Epithelial cell of proximal tubule (primary cell): ENCODE results near the gene CPB2. TPM values are rescaled to one million over a fixed set of nuclear protein-coding genes. Genes with fewer than 3 reads are reported as not detected.

ENCODE experiments used
- DNase-seq: peaks from one replicate; pipeline ENCODE4 v3.0.0-alpha.2; 2011; ENCODE audit warnings: low read depth
- H3K4me3 ChIP-seq: 2 replicates; pipeline ENCODE4 v1.5.1; 2011; ENCODE audit warnings: low read depth, mild to moderate bottlenecking, low read length
- total RNA-seq: library from RNA; depleted of rRNA; stranded (reverse); fragments of >200 nt; gene quantifications from 2 replicates; pipeline ENCODE4 v1.2.3, GENCODE V29; 2015
- TF ChIP-seq, protein P1 (sequence below): conservative IDR thresholded peaks from 2 replicates; pipeline ENCODE4 v1.5.1; 2012; ENCODE audit warnings: low read depth, mild to moderate bottlenecking, low read length

Gene CPB2
- total RNA-seq, 1 donor from 2014 or later: not detected

DNA sequence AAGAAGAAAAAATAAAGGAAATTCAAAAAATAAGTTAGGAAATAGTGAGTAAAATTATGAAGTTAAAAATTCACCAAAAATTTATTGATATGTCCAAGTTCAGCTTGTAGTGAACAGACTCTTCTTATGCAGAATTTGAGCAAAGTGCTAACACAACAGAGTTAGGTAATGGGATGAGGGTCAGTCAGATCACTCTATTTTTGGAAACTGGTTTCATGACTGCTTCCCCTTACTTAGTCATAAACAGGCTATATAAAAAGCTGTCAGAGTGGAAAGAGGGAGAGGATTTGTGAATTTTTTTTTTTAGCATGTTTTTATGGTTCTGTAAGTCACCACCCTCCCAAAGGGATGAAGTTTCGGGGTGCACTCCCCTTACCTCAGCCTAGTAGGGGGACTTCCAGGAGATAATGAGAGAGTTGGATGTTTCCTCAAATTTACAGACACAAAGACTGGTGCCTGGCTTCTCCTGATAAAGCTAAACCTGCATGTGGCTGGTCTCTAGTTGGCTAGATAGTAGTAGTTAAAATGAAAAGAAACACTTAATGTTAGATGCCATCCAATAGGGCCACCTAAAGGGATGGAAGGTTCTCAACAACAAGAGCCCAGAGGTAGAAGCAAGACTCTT lies 4.5 kb downstream of the CPB2 start:
- no peak overlapping the region for H3K4me3 ChIP-seq
- TF ChIP-seq, protein P1, sequence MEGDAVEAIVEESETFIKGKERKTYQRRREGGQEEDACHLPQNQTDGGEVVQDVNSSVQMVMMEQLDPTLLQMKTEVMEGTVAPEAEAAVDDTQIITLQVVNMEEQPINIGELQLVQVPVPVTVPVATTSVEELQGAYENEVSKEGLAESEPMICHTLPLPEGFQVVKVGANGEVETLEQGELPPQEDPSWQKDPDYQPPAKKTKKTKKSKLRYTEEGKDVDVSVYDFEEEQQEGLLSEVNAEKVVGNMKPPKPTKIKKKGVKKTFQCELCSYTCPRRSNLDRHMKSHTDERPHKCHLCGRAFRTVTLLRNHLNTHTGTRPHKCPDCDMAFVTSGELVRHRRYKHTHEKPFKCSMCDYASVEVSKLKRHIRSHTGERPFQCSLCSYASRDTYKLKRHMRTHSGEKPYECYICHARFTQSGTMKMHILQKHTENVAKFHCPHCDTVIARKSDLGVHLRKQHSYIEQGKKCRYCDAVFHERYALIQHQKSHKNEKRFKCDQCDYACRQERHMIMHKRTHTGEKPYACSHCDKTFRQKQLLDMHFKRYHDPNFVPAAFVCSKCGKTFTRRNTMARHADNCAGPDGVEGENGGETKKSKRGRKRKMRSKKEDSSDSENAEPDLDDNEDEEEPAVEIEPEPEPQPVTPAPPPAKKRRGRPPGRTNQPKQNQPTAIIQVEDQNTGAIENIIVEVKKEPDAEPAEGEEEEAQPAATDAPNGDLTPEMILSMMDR: no peak
- no peak for DNase-seq

DNA sequence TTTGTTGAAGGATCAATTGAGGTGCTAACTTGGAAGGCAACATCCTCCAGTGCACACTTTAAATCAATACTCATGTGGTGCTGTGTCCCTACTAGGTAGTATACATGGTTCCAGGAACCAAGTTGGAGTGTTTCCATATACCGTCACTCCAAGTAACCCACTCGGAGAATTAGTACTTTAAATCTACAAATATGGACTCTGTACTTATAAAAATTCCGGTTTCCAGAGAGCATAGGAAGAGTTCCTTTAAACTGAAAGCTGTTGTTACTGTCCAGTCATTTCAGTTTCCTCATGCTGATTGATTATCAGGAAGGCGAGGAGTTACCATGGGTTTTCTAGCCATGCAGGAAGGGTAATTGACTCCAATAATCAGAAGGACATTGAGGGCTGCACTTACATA lies 7.2 kb downstream of the CPB2 start:
- H3K4me3 ChIP-seq: no peak overlapping the region
- DNase-seq: no peak
- TF ChIP-seq, protein P1: no peak

GRCh38 chr13:46097015-46097414 lies 7.8 kb downstream of the CPB2 start:
- TF ChIP-seq, protein P1: no peak
- H3K4me3 ChIP-seq: no peak overlapping the region
- DNase-seq: no peak

DNA sequence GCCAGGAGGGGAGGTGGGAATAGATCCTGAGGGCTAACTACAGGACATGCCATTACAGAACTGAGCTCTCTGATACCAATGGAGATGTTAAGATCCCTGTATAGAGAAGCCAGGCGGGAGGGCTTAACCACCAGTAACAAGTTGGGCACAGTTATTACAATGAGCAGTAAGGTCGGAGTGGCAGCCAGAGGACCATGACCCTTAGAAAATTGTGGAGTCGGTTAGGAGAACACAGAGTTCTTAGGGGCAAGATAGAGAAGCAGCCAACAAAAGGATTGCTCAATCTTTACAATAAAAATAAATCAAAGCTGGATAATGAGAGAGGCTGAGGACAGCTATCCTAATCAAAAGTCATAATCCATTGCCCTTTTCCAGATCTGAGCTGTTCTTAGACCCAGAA lies 10.4 kb downstream of the CPB2 start:
- TF ChIP-seq, protein P1: no peak
- H3K4me3 ChIP-seq: no peak overlapping the region
- no peak for DNase-seq

- no peak for DNase-seq
- TF ChIP-seq, protein P1: no peak
- H3K4me3 ChIP-seq: no peak overlapping the region
Measured at GRCh38 chr13:46088821-46089562, 15.8 kb downstream of the CPB2 start.

GRCh38 chr13:46087481-46087880 lies 17.4 kb downstream of the CPB2 start:
- no peak overlapping the region for H3K4me3 ChIP-seq
- no peak for DNase-seq
- TF ChIP-seq, protein P1: no peak

DNA sequence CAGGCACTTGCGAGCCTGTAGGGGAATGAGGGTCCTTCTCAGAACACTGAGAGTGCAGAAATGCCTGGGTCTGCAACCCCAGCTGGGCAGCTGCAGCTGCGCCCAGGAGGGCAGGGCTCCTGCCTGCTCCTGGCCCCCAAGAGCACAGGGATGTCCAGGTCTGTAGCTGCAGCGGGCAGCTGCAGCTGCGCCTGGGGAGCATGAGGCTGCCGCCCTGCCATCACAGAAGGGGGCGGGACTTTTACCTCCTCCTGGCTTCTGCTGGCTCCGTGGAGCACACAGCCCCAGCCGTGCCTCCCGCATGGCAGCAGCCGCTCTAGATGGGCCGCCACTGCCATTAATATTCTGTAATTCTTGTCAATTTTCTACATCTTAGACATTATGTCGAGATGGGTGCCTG lies 17.8 kb downstream of the CPB2 start:
- TF ChIP-seq, protein P1: no peak
- DNase-seq: no peak
- no peak overlapping the region for H3K4me3 ChIP-seq
